Right kidney (tissue), 1 donor: ENCODE results near the gene NME4.
"Not testable (repeated sequence)": the region's sequence is repeated elsewhere in the genome, so short reads cannot be mapped to it uniquely, and the experiment has no call there.

Experiments used
- DNase-seq: peaks from one replicate; pipeline ENCODE4 v3.0.0-alpha.2; 2016

The NME4 gene

GRCh38 chr16:396605-397004 is 394 bp upstream of the NME4 start:
- peak; percentile 65 for DNase-seq

- DNase-seq, result peak; percentile 73
Measured at GRCh38 chr16:397736-398332, 835 bp downstream of the NME4 start.

GRCh38 chr16:398561-399339 is 1.8 kb downstream of the NME4 start:
- DNase-seq, result no peak

- DNase-seq, result no peak
Measured at GRCh38 chr16:399340-400019, 2.5 kb downstream of the NME4 start.

GRCh38 chr16:400061-400591 is 3.1 kb downstream of the NME4 start:
- DNase-seq, result no peak

GRCh38 chr16:401468-402348 is 4.7 kb downstream of the NME4 start, which contains the start of gene DECR2:
Gene DECR2 (plus strand): TSS chr16:401885. CDS start chr16:401964, 79 bp downstream.
- DNase-seq, result peak; percentile 95

GRCh38 chr16:404971-405486 is 8.0 kb downstream of the NME4 start:
- DNase-seq, result no peak

GRCh38 chr16:405548-406506 is 8.8 kb downstream of the NME4 start:
- no peak for DNase-seq

- DNase-seq, result no peak
Measured at GRCh38 chr16:407253-407652, 10.3 kb downstream of the NME4 start.

GRCh38 chr16:410516-411178 is 13.6 kb downstream of the NME4 start:
- no peak for DNase-seq

GRCh38 chr16:411576-412265 is 14.7 kb downstream of the NME4 start:
- no peak for DNase-seq

GRCh38 chr16:414395-415169 is 17.6 kb downstream of the NME4 start:
- DNase-seq, result no peak

GRCh38 chr16:415170-415498 is 18.1 kb downstream of the NME4 start:
- not testable (repeated sequence) for DNase-seq

- DNase-seq, result not testable (repeated sequence)
Measured at GRCh38 chr16:422179-422578, 25.2 kb downstream of the NME4 start.

GRCh38 chr16:424033-424622 is 27.1 kb downstream of the NME4 start:
- DNase-seq, result no peak

GRCh38 chr16:424623-425081 is 27.7 kb downstream of the NME4 start:
- no peak for DNase-seq

GRCh38 chr16:425082-425718 is 28.2 kb downstream of the NME4 start, which contains the start of gene RAB11FIP3:
Gene RAB11FIP3 (plus strand): TSS chr16:425649. CDS start chr16:426007, 358 bp downstream.
- peak; percentile 96 for DNase-seq

- no peak for DNase-seq
Measured at GRCh38 chr16:425740-426114, 28.7 kb downstream of the NME4 start.
